ENCODE results near the gene AADACL3. TPM values are rescaled to one million over a fixed set of nuclear protein-coding genes. Genes with fewer than 3 reads are reported as not detected.

Gene AADACL3
- total RNA-seq, 1 donor from 2014 or later = 0.05 TPM

GRCh38 chr1:12706061-12706460 lies 9.8 kb upstream of the AADACL3 start:
- no peaks in the 10 kb centered on the region for H3K27me3 Mint-ChIP-seq (ENCODE audit: low read depth, unreplicated experiment)
- no peak overlapping the region for H2AFZ ChIP-seq (ENCODE audit: low read depth, low read length)
- no peak overlapping the region for H3K27ac ChIP-seq (ENCODE audit: low read depth, low read length)
- no peak overlapping the region for H3K4me3 ChIP-seq (ENCODE audit: insufficient read depth, low read depth, low read length)
- no peak overlapping the region for H3K9ac ChIP-seq (ENCODE audit: low read length)
- no peaks in the 10 kb centered on the region for H3K4me1 ChIP-seq (ENCODE audit: insufficient read depth, low read length)
- DNase-seq (ENCODE audit: low read depth) = no peak
- FAIRE-seq = no peak
- H3K4me3 Mint-ChIP-seq (ENCODE audit: unreplicated experiment) = no peak overlapping the region
- H3K27ac Mint-ChIP-seq (ENCODE audit: unreplicated experiment) = no peak overlapping the region
- H3K4me1 Mint-ChIP-seq (ENCODE audit: low read depth, unreplicated experiment) = peaks cover 5% of the 10 kb centered on the region
- no peaks in the 10 kb centered on the region for H3K79me2 ChIP-seq (ENCODE audit: insufficient read depth, low read length)
- H3K9me3 ChIP-seq (ENCODE audit: insufficient read depth, low read depth, low read length) = peaks cover 10% of the 10 kb centered on the region
- H3K4me2 ChIP-seq (ENCODE audit: low read length) = no peak overlapping the region
- H4K20me1 ChIP-seq (ENCODE audit: insufficient read depth, low read length) = no peaks in the 10 kb centered on the region
- peaks cover 14% of the 10 kb centered on the region for H3K9me3 Mint-ChIP-seq (ENCODE audit: unreplicated experiment)
- TF ChIP-seq EZH2 (IDR thresholded peaks at IDR 0.05; ENCODE audit: insufficient read depth, low read length) (no peak), CTCF (IDR thresholded peaks at IDR 0.05; ENCODE audit: insufficient read depth, low read depth, low read length) (no peak)
- H3K27me3 ChIP-seq (ENCODE audit: insufficient read depth, low read length) = no peaks in the 10 kb centered on the region
- H3K36me3 Mint-ChIP-seq (ENCODE audit: low read depth, unreplicated experiment) = peaks cover 1% of the 10 kb centered on the region
- no peaks in the 10 kb centered on the region for H3K36me3 ChIP-seq (ENCODE audit: insufficient read depth, low read length)

- Mint-ChIP-seq H3K9me3 (ENCODE audit: unreplicated experiment) (peaks cover 10% of the 10 kb centered on the region), H3K27me3 (ENCODE audit: low read depth, unreplicated experiment) (no peaks in the 10 kb centered on the region), H3K27ac (ENCODE audit: unreplicated experiment) (no peak overlapping the region), H3K36me3 (ENCODE audit: low read depth, unreplicated experiment) (peaks cover 1% of the 10 kb centered on the region), H3K4me1 (ENCODE audit: low read depth, unreplicated experiment) (peaks cover 16% of the 10 kb centered on the region), H3K4me3 (ENCODE audit: unreplicated experiment) (no peak overlapping the region)
- Histone ChIP-seq H3K36me3 (ENCODE audit: insufficient read depth, low read length) (no peaks in the 10 kb centered on the region), H3K9ac (ENCODE audit: low read length) (no peak overlapping the region), H3K4me1 (ENCODE audit: insufficient read depth, low read length) (no peaks in the 10 kb centered on the region), H3K4me3 (ENCODE audit: insufficient read depth, low read depth, low read length) (no peak overlapping the region), H3K9me3 (ENCODE audit: insufficient read depth, low read depth, low read length) (peaks cover 4% of the 10 kb centered on the region), H3K79me2 (ENCODE audit: insufficient read depth, low read length) (no peaks in the 10 kb centered on the region), H3K4me2 (ENCODE audit: low read length) (no peak overlapping the region), H4K20me1 (ENCODE audit: insufficient read depth, low read length) (no peaks in the 10 kb centered on the region), H3K27me3 (ENCODE audit: insufficient read depth, low read length) (no peaks in the 10 kb centered on the region), H3K27ac (ENCODE audit: low read depth, low read length) (no peak overlapping the region), H2AFZ (ENCODE audit: low read depth, low read length) (no peak overlapping the region)
- no peak for DNase-seq (ENCODE audit: low read depth)
- TF ChIP-seq EZH2 (IDR thresholded peaks at IDR 0.05; ENCODE audit: insufficient read depth, low read length) = no peak
- no peak for FAIRE-seq
Measured at GRCh38 chr1:12708396-12709090, 7.4 kb upstream of the AADACL3 start.

GRCh38 chr1:12709091-12709491 lies 6.8 kb upstream of the AADACL3 start:
- no peak overlapping the region for H3K27ac ChIP-seq (ENCODE audit: low read depth, low read length)
- peaks cover 4% of the 10 kb centered on the region for H3K9me3 ChIP-seq (ENCODE audit: insufficient read depth, low read depth, low read length)
- no peak overlapping the region for H3K4me3 Mint-ChIP-seq (ENCODE audit: unreplicated experiment)
- H3K4me3 ChIP-seq (ENCODE audit: insufficient read depth, low read depth, low read length) = no peak overlapping the region
- H3K9me3 Mint-ChIP-seq (ENCODE audit: unreplicated experiment) = peaks cover 7% of the 10 kb centered on the region
- no peak overlapping the region for H3K4me2 ChIP-seq (ENCODE audit: low read length)
- no peaks in the 10 kb centered on the region for H3K27me3 Mint-ChIP-seq (ENCODE audit: low read depth, unreplicated experiment)
- DNase-seq (ENCODE audit: low read depth) = no peak
- TF ChIP-seq EZH2 (IDR thresholded peaks at IDR 0.05; ENCODE audit: insufficient read depth, low read length) = no peak
- no peak for TF ChIP-seq CTCF (IDR thresholded peaks at IDR 0.05; ENCODE audit: insufficient read depth, low read depth, low read length)
- peaks cover 1% of the 10 kb centered on the region for H3K36me3 Mint-ChIP-seq (ENCODE audit: low read depth, unreplicated experiment)
- no peaks in the 10 kb centered on the region for H3K27me3 ChIP-seq (ENCODE audit: insufficient read depth, low read length)
- peaks cover 16% of the 10 kb centered on the region for H3K4me1 Mint-ChIP-seq (ENCODE audit: low read depth, unreplicated experiment)
- H3K79me2 ChIP-seq (ENCODE audit: insufficient read depth, low read length) = no peaks in the 10 kb centered on the region
- no peak overlapping the region for H3K27ac Mint-ChIP-seq (ENCODE audit: unreplicated experiment)
- no peak for FAIRE-seq
- no peaks in the 10 kb centered on the region for H3K4me1 ChIP-seq (ENCODE audit: insufficient read depth, low read length)
- H2AFZ ChIP-seq (ENCODE audit: low read depth, low read length) = no peak overlapping the region
- H3K9ac ChIP-seq (ENCODE audit: low read length) = no peak overlapping the region
- H4K20me1 ChIP-seq (ENCODE audit: insufficient read depth, low read length) = no peaks in the 10 kb centered on the region
- no peaks in the 10 kb centered on the region for H3K36me3 ChIP-seq (ENCODE audit: insufficient read depth, low read length)

Data from astrocyte (in vitro differentiated cells and primary cell).